ENCODE data around the gene RBM20.
"Not testable (repeated sequence)": the region's sequence is repeated elsewhere in the genome, so short reads cannot be mapped to it uniquely, and the experiment has no call there.

The RBM20 gene

GRCh38 chr10:110649347-110650264 is 5.5 kb downstream of the RBM20 start:
- no peak for DNase-seq

- DNase-seq = no peak
Measured at GRCh38 chr10:110650265-110650668, 6.1 kb downstream of the RBM20 start.

GRCh38 chr10:110651044-110651958 is 7.2 kb downstream of the RBM20 start:
- peak; percentile 58 for DNase-seq

GRCh38 chr10:110652475-110653118 is 8.5 kb downstream of the RBM20 start:
- DNase-seq = no peak

- DNase-seq = no peak
Measured at GRCh38 chr10:110655320-110655719, 11.2 kb downstream of the RBM20 start.

GRCh38 chr10:110656612-110657011 is 12.5 kb downstream of the RBM20 start:
- no peak for DNase-seq

- no peak for DNase-seq
Measured at GRCh38 chr10:110657973-110658691, 14.0 kb downstream of the RBM20 start.

- DNase-seq = no peak
Measured at GRCh38 chr10:110659558-110659957, 15.4 kb downstream of the RBM20 start.

GRCh38 chr10:110660289-110660688 is 16.2 kb downstream of the RBM20 start:
- DNase-seq = peak; percentile 22

GRCh38 chr10:110661292-110661691 is 17.2 kb downstream of the RBM20 start:
- DNase-seq = no peak

- no peak for DNase-seq
Measured at GRCh38 chr10:110664483-110665420, 20.6 kb downstream of the RBM20 start.

GRCh38 chr10:110666259-110666658 is 22.1 kb downstream of the RBM20 start:
- DNase-seq = not testable (repeated sequence)

- DNase-seq = no peak
Measured at GRCh38 chr10:110666673-110667072, 22.5 kb downstream of the RBM20 start.

GRCh38 chr10:110667620-110668343 is 23.6 kb downstream of the RBM20 start:
- no peak for DNase-seq

- no peak for DNase-seq
Measured at GRCh38 chr10:110668443-110668842, 24.3 kb downstream of the RBM20 start.

- DNase-seq = no peak
Measured at GRCh38 chr10:110670335-110670734, 26.2 kb downstream of the RBM20 start.

GRCh38 chr10:110671788-110672579 is 27.8 kb downstream of the RBM20 start:
- no peak for DNase-seq

GRCh38 chr10:110672580-110672919 is 28.4 kb downstream of the RBM20 start:
- DNase-seq = no peak

GRCh38 chr10:110676016-110676415 is 31.9 kb downstream of the RBM20 start:
- no peak for DNase-seq
